OCI-LY7 (cell line): Measurements from ENCODE around the gene PTPRT. TPM values are rescaled to one million over a fixed set of nuclear protein-coding genes. Genes with fewer than 3 reads are reported as not detected.

Source experiments
- BruUV-seq: library from RNA; stranded (reverse); fragments of 400-500 nt; replicated peaks from 2 replicates; lab custom pipeline; 2021; lab: Mats Ljungman, UMichigan
- CTCF ChIA-PET: fragments of 300-600 bp; sonication (Branson Sonifier 250); formaldehyde crosslinking; loops from one replicate; lab custom pipeline; 2022; ENCODE audit warnings: antibody characterized with exemption; ENCODE audit not compliant: unreplicated experiment; lab: Charles Lee
- POLR2A ChIA-PET: fragments of 300-600 bp; sonication (Branson Sonifier 250); formaldehyde crosslinking; loops from one replicate; lab custom pipeline; 2022; ENCODE audit warnings: antibody characterized with exemption; lab: Charles Lee
- DNase-seq: peaks from one replicate; pipeline ENCODE4 v3.0.0-alpha.2; 2015; ENCODE audit warnings: low spot score
- H2AFZ ChIP-seq: fragments of 200-600 bp; sonication (generic), shearing (Covaris generic); 2 replicates; pipeline ENCODE4 v1.6.1; 2014; ENCODE audit warnings: mild to moderate bottlenecking, antibody characterized with exemption, low read length, moderate library complexity
- H3K27ac ChIP-seq: fragments of 200-600 bp; sonication (generic); 2 replicates; pipeline ENCODE4 v1.5.1; 2014; ENCODE audit warnings: mixed run types, low read depth, mild to moderate bottlenecking, moderate library complexity, low read length, inconsistent platforms; ENCODE audit not compliant: poor library complexity, severe bottlenecking
- H3K36me3 ChIP-seq: fragments of 200-600 bp; sonication (generic); 2 replicates; pipeline ENCODE4 v1.6.1; 2014; ENCODE audit warnings: mild to moderate bottlenecking, antibody characterized with exemption, low read length, moderate library complexity, mixed read lengths; ENCODE audit not compliant: insufficient read depth
- H3K4me1 ChIP-seq: fragments of 200-600 bp; sonication (generic); 2 replicates; pipeline ENCODE4 v1.5.1; 2014; ENCODE audit warnings: mild to moderate bottlenecking, low read length; ENCODE audit not compliant: insufficient read depth, poor library complexity, severe bottlenecking
- H3K4me2 ChIP-seq: fragments of 200-600 bp; sonication (generic); 2 replicates; pipeline ENCODE4 v1.6.1; 2014; ENCODE audit warnings: mild to moderate bottlenecking, low read length
- H3K4me3 ChIP-seq: fragments of 200-600 bp; sonication (generic); 2 replicates; pipeline ENCODE4 v1.5.1; 2014; ENCODE audit warnings: mild to moderate bottlenecking, low read depth, low read length; ENCODE audit not compliant: poor library complexity, severe bottlenecking
- H3K79me2 ChIP-seq: fragments of 200-600 bp; sonication (generic); 2 replicates; pipeline ENCODE4 v1.6.1; 2016; ENCODE audit warnings: low read depth, mild to moderate bottlenecking, low read length, moderate library complexity, mixed read lengths; ENCODE audit not compliant: insufficient read depth
- H3K9me2 ChIP-seq: fragments of 200-600 bp; sonication (generic); 2 replicates; pipeline ENCODE4 v1.6.1; 2016; ENCODE audit warnings: mild to moderate bottlenecking, low read length, mixed read lengths; ENCODE audit not compliant: insufficient read depth
- H3K9me3 ChIP-seq: fragments of 200-600 bp; sonication (generic); 2 replicates; pipeline ENCODE4 v1.6.1; 2014; ENCODE audit warnings: mild to moderate bottlenecking, mixed run types, low read length, mixed read lengths
- H4K20me1 ChIP-seq: fragments of 200-600 bp; sonication (generic); 2 replicates; pipeline ENCODE4 v1.6.1; 2014; ENCODE audit warnings: mild to moderate bottlenecking, antibody characterized with exemption, low read length, moderate library complexity, mixed read lengths; ENCODE audit not compliant: insufficient read depth
- EZH2phosphoT487 ChIP-seq: fragments of 200-600 bp; sonication (generic); IDR thresholded peaks from 2 replicates; pipeline ENCODE4 v1.6.1; 2018; ENCODE audit warnings: low read depth, borderline replicate concordance, mild to moderate bottlenecking, mixed run types, antibody characterized with exemption, low read length, moderate library complexity, mixed read lengths
- intact Hi-C: fragments of 100-400 bp; cut with micrococcal nuclease; formaldehyde crosslinking; loops from one replicate; pipeline ENCODE4 v1.10.0; 2022; ENCODE audit not compliant: unreplicated experiment
- total RNA-seq, 2 experiments: library from RNA; depleted of rRNA in 1 of 2; stranded (reverse); fragments of >200 nt in 1 of 2; shearing (Covaris generic) in 1 of 2; gene quantifications; 2 replicates each; pipeline ENCODE4 v1.2.3, GENCODE V29; 2014 to 2022
- TF ChIP-seq, protein P1 (sequence below): fragments of 200-600 bp; sonication (generic); conservative IDR thresholded peaks from 2 replicates; pipeline ENCODE4 v1.5.1; 2014; ENCODE audit warnings: mild to moderate bottlenecking, antibody characterized with exemption, low read length, moderate library complexity, mixed read lengths

The PTPRT gene
- total RNA-seq, 2 experiments from 2014 or later, result not detected

DNA sequence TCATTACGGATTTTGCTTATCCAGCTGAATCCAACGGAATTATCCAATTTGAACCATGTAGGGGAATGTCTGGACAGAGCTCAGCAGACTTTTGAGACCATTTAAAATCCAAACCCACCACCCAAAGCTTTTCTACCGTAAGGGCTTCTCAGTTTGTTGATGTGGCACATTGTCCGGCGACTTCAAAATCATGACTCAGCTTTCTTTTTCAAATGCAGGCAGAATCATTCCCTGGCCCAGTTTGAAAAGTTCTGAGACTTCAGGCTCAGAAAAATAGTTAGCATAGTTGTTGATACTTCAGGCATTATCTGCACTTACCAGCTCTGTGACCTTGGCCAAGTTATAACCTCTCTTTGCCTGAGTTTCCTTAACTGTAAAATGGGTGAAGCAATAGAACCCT, 182.2 kb downstream of the PTPRT start:
- intact Hi-C loops, result no loop called here
- Histone ChIP-seq H3K4me3 (no peak overlapping the region), H3K4me2 (no peak overlapping the region), H3K9me3 (no peaks in the 10 kb centered on the region), H3K4me1 (no peaks in the 10 kb centered on the region), H3K27ac (no peak overlapping the region), H3K79me2 (no peaks in the 10 kb centered on the region), H4K20me1 (no peaks in the 10 kb centered on the region), H2AFZ (no peak overlapping the region), H3K36me3 (no peaks in the 10 kb centered on the region), H3K9me2 (no peaks in the 10 kb centered on the region)
- no peak for DNase-seq
- CTCF ChIA-PET, result no interaction called here
- no peak for TF ChIP-seq EZH2phosphoT487
- TF ChIP-seq, protein P1, sequence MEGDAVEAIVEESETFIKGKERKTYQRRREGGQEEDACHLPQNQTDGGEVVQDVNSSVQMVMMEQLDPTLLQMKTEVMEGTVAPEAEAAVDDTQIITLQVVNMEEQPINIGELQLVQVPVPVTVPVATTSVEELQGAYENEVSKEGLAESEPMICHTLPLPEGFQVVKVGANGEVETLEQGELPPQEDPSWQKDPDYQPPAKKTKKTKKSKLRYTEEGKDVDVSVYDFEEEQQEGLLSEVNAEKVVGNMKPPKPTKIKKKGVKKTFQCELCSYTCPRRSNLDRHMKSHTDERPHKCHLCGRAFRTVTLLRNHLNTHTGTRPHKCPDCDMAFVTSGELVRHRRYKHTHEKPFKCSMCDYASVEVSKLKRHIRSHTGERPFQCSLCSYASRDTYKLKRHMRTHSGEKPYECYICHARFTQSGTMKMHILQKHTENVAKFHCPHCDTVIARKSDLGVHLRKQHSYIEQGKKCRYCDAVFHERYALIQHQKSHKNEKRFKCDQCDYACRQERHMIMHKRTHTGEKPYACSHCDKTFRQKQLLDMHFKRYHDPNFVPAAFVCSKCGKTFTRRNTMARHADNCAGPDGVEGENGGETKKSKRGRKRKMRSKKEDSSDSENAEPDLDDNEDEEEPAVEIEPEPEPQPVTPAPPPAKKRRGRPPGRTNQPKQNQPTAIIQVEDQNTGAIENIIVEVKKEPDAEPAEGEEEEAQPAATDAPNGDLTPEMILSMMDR, result no peak
- POLR2A ChIA-PET, result interaction anchor here (0.9 kb wide), 1 partner anchor 48 kb away, joined by 5 read pairs; no protein-coding TSS in a partner anchor
- no TSS peak for BruUV-seq

DNA sequence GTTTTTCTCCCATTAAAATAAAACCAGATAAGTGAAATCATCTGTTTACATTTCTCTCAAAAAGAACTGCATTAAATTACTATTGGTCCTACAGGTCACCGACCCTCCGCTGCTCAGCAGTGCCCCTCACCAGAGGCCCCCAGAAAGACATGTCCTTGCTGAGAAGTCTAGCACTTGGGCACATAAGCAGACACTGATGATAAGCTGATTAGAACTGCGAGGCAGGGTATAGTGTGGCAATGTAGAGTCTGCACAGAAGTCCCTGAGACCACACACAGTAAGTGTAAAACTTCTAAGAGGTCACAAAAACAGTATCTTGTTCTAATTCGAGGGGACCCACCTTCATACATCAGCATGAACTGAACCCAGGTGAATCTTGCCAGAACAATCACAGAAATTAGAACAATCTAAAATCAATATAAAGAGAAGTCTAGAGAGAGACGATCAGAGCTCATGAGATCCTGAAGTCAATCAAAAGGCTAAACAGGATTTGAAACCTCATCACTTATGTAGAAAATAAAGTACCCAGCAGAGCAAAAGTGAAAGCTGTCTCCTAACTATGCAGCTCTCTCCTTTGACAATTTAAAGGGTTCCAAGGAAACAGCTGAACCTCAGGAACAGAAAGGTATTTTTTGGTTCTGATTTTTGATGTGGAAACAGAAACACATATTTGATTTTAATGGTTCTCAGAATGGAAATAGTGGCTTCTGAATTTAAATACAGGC, 182.9 kb downstream of the PTPRT start:
- Histone ChIP-seq H3K9me3 (no peaks in the 10 kb centered on the region), H3K27ac (no peak overlapping the region), H3K4me3 (no peak overlapping the region), H3K79me2 (no peaks in the 10 kb centered on the region), H4K20me1 (no peaks in the 10 kb centered on the region), H2AFZ (no peak overlapping the region), H3K36me3 (no peaks in the 10 kb centered on the region), H3K4me1 (no peaks in the 10 kb centered on the region), H3K4me2 (no peak overlapping the region), H3K9me2 (no peaks in the 10 kb centered on the region)
- BruUV-seq, result no TSS peak
- intact Hi-C loops, result no loop called here
- TF ChIP-seq, protein P1, result no peak
- no peak for TF ChIP-seq EZH2phosphoT487
- POLR2A ChIA-PET, result interaction anchor here (0.9 kb wide), 1 partner anchor 48 kb away, joined by 5 read pairs; no protein-coding TSS in a partner anchor
- DNase-seq, result no peak
- CTCF ChIA-PET, result interaction anchor here (0.5 kb wide), 1 partner anchor 1124 kb away, joined by 3 read pairs; no protein-coding TSS in a partner anchor
